Measurements from ENCODE around the gene PKD2L2. TPM values are rescaled to one million over a fixed set of nuclear protein-coding genes. Genes with fewer than 3 reads are reported as not detected.

Gene PKD2L2
- total RNA-seq, 6 donors from 2014 or later = not detected

- 74 to 91% methylated on average over 1 of the region's 1 CpG for WGBS, 2 donors
- DNase-seq = no peak
These were observed 1.6 kb downstream of the PKD2L2 start for GRCh38 chr5:137890845-137891244.

GRCh38 chr5:137891849-137892248 is 2.6 kb downstream of the PKD2L2 start:
- peaks cover 0 to 11% (median 0%) of the 10 kb centered on the region in 4 donors for H3K4me1 ChIP-seq
- H3K9me3 ChIP-seq = no peaks in the 10 kb centered on the region
- no peaks in the 10 kb centered on the region for H3K36me3 ChIP-seq
- H3K4me3 ChIP-seq = no peak overlapping the region
- no peak for DNase-seq
- no peak for ATAC-seq (ENCODE audit: low FRiP score in 2 of 2)
- no peaks in the 10 kb centered on the region for H3K27me3 ChIP-seq
- TF ChIP-seq POLR2AphosphoS5 (IDR thresholded peaks at IDR 0.05) (no peak), POLR2A (IDR thresholded peaks at IDR 0.05) (no peak), EP300 (IDR thresholded peaks at IDR 0.05) (no peak), CTCF (IDR thresholded peaks at IDR 0.05) (no peak)
- H3K27ac ChIP-seq = no peak overlapping the region
- 92 to 95% methylated on average over 3 of the region's 3 CpGs for WGBS, 2 donors

More at GRCh38 chr5:137890845-137891244, 1.6 kb downstream of the PKD2L2 start:
- H3K9me3 ChIP-seq = no peaks in the 10 kb centered on the region
- ATAC-seq (ENCODE audit: low FRiP score in 2 of 2) = no peak
- peaks cover 0 to 11% (median 0%) of the 10 kb centered on the region in 4 donors for H3K4me1 ChIP-seq
- H3K27me3 ChIP-seq = no peaks in the 10 kb centered on the region
- no peak overlapping the region for H3K4me3 ChIP-seq
- no peaks in the 10 kb centered on the region for H3K36me3 ChIP-seq
- TF ChIP-seq CTCF (IDR thresholded peaks at IDR 0.05) (no peak), POLR2AphosphoS5 (IDR thresholded peaks at IDR 0.05) (no peak), EP300 (IDR thresholded peaks at IDR 0.05) (no peak), POLR2A (IDR thresholded peaks at IDR 0.05) (no peak)
- no peak overlapping the region for H3K27ac ChIP-seq

- H3K36me3 ChIP-seq = no peaks in the 10 kb centered on the region
These were observed 5.3 kb downstream of the PKD2L2 start for GRCh38 chr5:137894586-137894985.

GRCh38 chr5:137896560-137896959 is 7.3 kb downstream of the PKD2L2 start:
- Histone ChIP-seq H3K36me3 (no peaks in the 10 kb centered on the region), H3K4me3 (no peak overlapping the region), H3K9me3 (no peaks in the 10 kb centered on the region), H3K27ac (no peak overlapping the region), H3K27me3 (no peaks in the 10 kb centered on the region), H3K4me1 (no peaks in the 10 kb centered on the region)
- DNase-seq (no peak), ATAC-seq (ENCODE audit: low FRiP score in 2 of 2) (no peak)
- no peak for TF ChIP-seq CTCF (IDR thresholded peaks at IDR 0.05)
- TF ChIP-seq EP300 (IDR thresholded peaks at IDR 0.05) = no peak
- TF ChIP-seq POLR2AphosphoS5 (IDR thresholded peaks at IDR 0.05) = no peak
- TF ChIP-seq POLR2A (IDR thresholded peaks at IDR 0.05) = no peak
- 87 to 90% methylated on average over 3 of the region's 3 CpGs for WGBS, 2 donors

More at GRCh38 chr5:137894586-137894985, 5.3 kb downstream of the PKD2L2 start:
- Histone ChIP-seq H3K9me3 (no peaks in the 10 kb centered on the region), H3K4me1 (peaks cover 0 to under 1% (median 0%) of the 10 kb centered on the region in 4 donors), H3K27me3 (no peaks in the 10 kb centered on the region), H3K27ac (no peak overlapping the region), H3K4me3 (no peak overlapping the region)
- TF ChIP-seq POLR2AphosphoS5 (IDR thresholded peaks at IDR 0.05) (no peak), EP300 (IDR thresholded peaks at IDR 0.05) (no peak), CTCF (IDR thresholded peaks at IDR 0.05) (no peak), POLR2A (IDR thresholded peaks at IDR 0.05) (no peak)
- DNase-seq = no peak
- no peak for ATAC-seq (ENCODE audit: low FRiP score in 2 of 2)

- H3K27me3 ChIP-seq = no peaks in the 10 kb centered on the region
- no peak overlapping the region for H3K4me3 ChIP-seq
- H3K4me1 ChIP-seq = no peaks in the 10 kb centered on the region
- no peak overlapping the region for H3K27ac ChIP-seq
- DNase-seq (no peak), ATAC-seq (ENCODE audit: low FRiP score in 2 of 2) (no peak)
- H3K9me3 ChIP-seq = no peaks in the 10 kb centered on the region
- 86 to 90% methylated on average over 3 of the region's 3 CpGs for WGBS, 2 donors
- no peaks in the 10 kb centered on the region for H3K36me3 ChIP-seq
- TF ChIP-seq POLR2AphosphoS5 (IDR thresholded peaks at IDR 0.05) (no peak), EP300 (IDR thresholded peaks at IDR 0.05) (no peak), POLR2A (IDR thresholded peaks at IDR 0.05) (no peak), CTCF (IDR thresholded peaks at IDR 0.05) (no peak)
These were observed 10.2 kb downstream of the PKD2L2 start for GRCh38 chr5:137899493-137899892.

All from upper lobe of left lung (tissue), 6 donors.